Heart left ventricle (tissue), 16 donors: Measurements from ENCODE around the gene NLGN4X. TPM values are rescaled to one million over a fixed set of nuclear protein-coding genes. Genes with fewer than 3 reads are reported as not detected.

Experiments used
- ATAC-seq, 4 donors: fragments of 200-7000 bp; cut with Tn5 transposase; one replicate each; pipeline ENCODE4 v1.9.1; 2020 to 2022; ENCODE audit warnings: moderate library complexity in 4 of 4, mild to moderate bottlenecking in 3 of 4, moderate number of reproducible peaks in 1 of 4
- DNase-seq, 5 donors: peaks; one replicate each; pipeline ENCODE4 v3.0.0-alpha.2; 2020
- H3K27ac ChIP-seq, 12 donors: fragments of 200-600 bp; sonication (generic) in 4 of 12; one replicate each; pipeline versions ENCODE4 v1.5.0 to v1.8.0; 2016 to 2022; ENCODE audit warnings: mild to moderate bottlenecking in 2 of 12
- H3K27me3 ChIP-seq, 9 donors: fragments of 200-600 bp; sonication (generic) in 2 of 9; one replicate each; pipeline versions ENCODE4 v1.5.1 to v1.8.0; 2016 to 2022; ENCODE audit warnings: mild to moderate bottlenecking in 3 of 9
- H3K36me3 ChIP-seq, 9 donors: fragments of 200-600 bp; sonication (generic) in 2 of 9; one replicate each; pipeline versions ENCODE4 v1.5.0 to v1.8.0; 2018 to 2022; ENCODE audit warnings: mild to moderate bottlenecking in 2 of 9
- H3K4me1 ChIP-seq, 12 donors: fragments of 200-600 bp; sonication (generic) in 4 of 12; one replicate each; pipeline versions ENCODE4 v1.5.0 to v1.8.0; 2016 to 2022; ENCODE audit warnings: mild to moderate bottlenecking in 3 of 12
- H3K4me3 ChIP-seq, 12 donors: fragments of 200-600 bp; sonication (generic) in 4 of 12; one replicate each; pipeline versions ENCODE4 v1.5.0 to v1.8.0; 2017 to 2022; ENCODE audit warnings: mild to moderate bottlenecking in 9 of 12, moderate library complexity in 4 of 12
- H3K9me3 ChIP-seq, 12 donors: fragments of 200-600 bp; sonication (generic) in 4 of 12; one replicate each; pipeline versions ENCODE4 v1.5.0 to v1.8.0; 2016 to 2022; ENCODE audit warnings: mild to moderate bottlenecking in 1 of 12
- POLR2A ChIP-seq, 2 donors: fragments of 450-650 bp; IDR thresholded peaks; one replicate each; pipeline ENCODE4 v1.6.1; 2017; ENCODE audit warnings: antibody characterized with exemption in 2 of 2, mild to moderate bottlenecking in 2 of 2, moderate library complexity in 2 of 2
- WGBS, 4 donors: extraction: QIAGEN DNeasy Blood & Tissue Kit in 2 of 4; methylation state at CpG; one replicate each; pipeline versions ENCODE4 v1.1.5 to v1.1.7; 2013 to 2018; 5-methylcytosine and 5-hydroxymethylcytosine counted together
- intact Hi-C, 10 donors: fragments of 100-400 bp; cut with DNase I; formaldehyde crosslinking; loops; one replicate each; pipeline versions ENCODE4 v1.11.1 to v1.14.2; 2022
- polyA plus RNA-seq, 2 donors: library from polyadenylated mRNA; stranded (reverse); fragments of 200-250 nt; gene quantifications; one replicate each; pipeline ENCODE4 v1.2.3, GENCODE V29; 2013
- total RNA-seq, 9 donors: library from RNA; depleted of rRNA in 2 of 9; stranded (reverse); fragments of >200 nt in 2 of 9; fragmentation: NEBNext Ultra II Directional in 3 of 9; extraction: Animal tissue kit (Norgen Biotek cat#: 25700) in 3 of 9; gene quantifications; one replicate each; pipeline versions ENCODE4 v1.1.0 to v1.2.4, GENCODE V29; 2016 to 2023
- TF ChIP-seq, protein P1 (sequence below), 12 donors: fragments of 200-600 bp; sonication (generic) in 4 of 12; IDR thresholded peaks; one replicate each; pipeline versions ENCODE4 v1.5.0 to v1.8.0; 2018 to 2022; ENCODE audit warnings: antibody characterized with exemption in 12 of 12, mild to moderate bottlenecking in 5 of 12
- donor health status: ischemic (EF 13 %, LVEDD 7.1; RV severe dilation, severe dysfunction).
- donor health status: healthy with polysubstance abuse.
- donor health status: DM: no; HTN: yes; CAD: no.
- donor health status: DM: no; HTN: no; CAD: no.
- donor health status: ischemic (EF 25% LVEDD 6.9; RV normal size, moderate dysfunction).
- donor health status: ischemic (EF 25% LVEDD 5.7; RV mildly dilated, moderate dysfunction).
- donor health status: healthy.
- donor health status: DM: yes; HTN: yes; CAD: no.
- donor health status: ischemic (EF 35%, LVEDD 5.7; RV mildly dilated, moderate dysfunction).
- donor health status: nonischemic (EF 11% LVEDD 7.7; RV severe dilation, severe dysfunction).
- donor health status: DM: yes; HTN: yes; CAD: no.
- donor health status: PGD.
- donor health status: ischemic (EF 29% LVEDD 5.4; RV normal size, mild dysfunction).
- donor health status: nonischemic (EF 23%, LVEDD 6.1; RV moderate dilation, normal function).

NLGN4X gene
- total and polyA plus RNA-seq, 11 donors, result 0.30 to 5.5 (median 1.3) TPM

DNA sequence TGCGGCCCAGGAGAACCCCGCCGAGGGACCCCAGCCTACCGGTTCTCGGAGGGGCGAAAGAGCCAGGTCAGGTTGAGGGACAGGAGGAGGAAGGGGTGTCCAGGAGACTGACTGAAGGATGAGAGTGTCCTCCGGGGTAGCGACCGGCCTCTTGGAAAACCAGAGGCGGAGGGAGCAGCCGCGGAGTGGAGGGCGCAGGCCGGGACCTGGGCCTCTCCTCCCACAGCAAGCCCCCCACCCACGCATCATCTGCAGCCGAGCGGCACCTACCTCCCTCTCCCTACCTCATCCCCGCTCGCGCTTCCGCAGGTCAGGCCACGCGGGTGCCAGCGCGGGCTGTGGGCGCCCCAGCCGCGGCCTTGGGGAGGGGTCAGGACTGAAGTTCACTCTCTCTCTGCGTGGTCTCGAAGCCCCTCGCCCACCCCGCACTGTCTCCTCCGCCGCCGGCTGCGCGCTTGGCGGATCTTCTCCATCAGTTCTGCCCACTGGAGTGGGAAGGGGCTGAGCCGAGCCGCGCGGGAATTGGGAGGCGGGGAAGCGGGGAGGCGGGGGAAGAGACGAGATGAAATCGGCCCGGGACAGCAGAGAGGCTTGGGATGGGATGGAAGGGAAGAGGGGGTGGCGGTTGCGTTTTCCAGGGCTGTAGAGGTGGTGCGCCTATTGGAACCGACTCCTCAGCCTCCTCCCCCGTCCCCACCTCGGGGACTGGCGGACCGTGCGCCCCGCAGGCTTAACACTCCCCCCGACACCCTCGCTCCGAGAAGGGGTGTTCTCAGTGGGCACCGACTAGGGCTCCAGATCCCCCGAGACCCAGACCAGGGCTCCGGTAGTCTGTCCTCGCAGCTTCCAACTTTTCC, 1.8 kb downstream of the NLGN4X start:
- Histone ChIP-seq H3K27me3 (peaks cover 0 to 45% (median 0%) of the 10 kb centered on the region in 9 donors), H3K36me3 (no peaks in the 10 kb centered on the region), H3K9me3 (no peaks in the 10 kb centered on the region), H3K4me3 (peak overlapping the region; percentile 10 to 59 (median 46)), H3K4me1 (peaks cover 0 to 18% (median 0%) of the 10 kb centered on the region in 12 donors), H3K27ac (peak overlapping the region in 1 of 12 donors; percentile 13)
- intact Hi-C loops, result no loop called here
- peak in 3 of 4 donors; percentile 37 to 59 (median 57) for ATAC-seq
- DNase-seq, result peak in 1 of 5 donors; percentile 29
- no peak for TF ChIP-seq POLR2A (IDR thresholded peaks at IDR 0.05)
- TF ChIP-seq, protein P1, sequence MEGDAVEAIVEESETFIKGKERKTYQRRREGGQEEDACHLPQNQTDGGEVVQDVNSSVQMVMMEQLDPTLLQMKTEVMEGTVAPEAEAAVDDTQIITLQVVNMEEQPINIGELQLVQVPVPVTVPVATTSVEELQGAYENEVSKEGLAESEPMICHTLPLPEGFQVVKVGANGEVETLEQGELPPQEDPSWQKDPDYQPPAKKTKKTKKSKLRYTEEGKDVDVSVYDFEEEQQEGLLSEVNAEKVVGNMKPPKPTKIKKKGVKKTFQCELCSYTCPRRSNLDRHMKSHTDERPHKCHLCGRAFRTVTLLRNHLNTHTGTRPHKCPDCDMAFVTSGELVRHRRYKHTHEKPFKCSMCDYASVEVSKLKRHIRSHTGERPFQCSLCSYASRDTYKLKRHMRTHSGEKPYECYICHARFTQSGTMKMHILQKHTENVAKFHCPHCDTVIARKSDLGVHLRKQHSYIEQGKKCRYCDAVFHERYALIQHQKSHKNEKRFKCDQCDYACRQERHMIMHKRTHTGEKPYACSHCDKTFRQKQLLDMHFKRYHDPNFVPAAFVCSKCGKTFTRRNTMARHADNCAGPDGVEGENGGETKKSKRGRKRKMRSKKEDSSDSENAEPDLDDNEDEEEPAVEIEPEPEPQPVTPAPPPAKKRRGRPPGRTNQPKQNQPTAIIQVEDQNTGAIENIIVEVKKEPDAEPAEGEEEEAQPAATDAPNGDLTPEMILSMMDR (IDR thresholded peaks at IDR 0.05), result no peak
- 0 to 1% (median 1%) methylated on average over 42 to 64 of the region's 65 CpGs for WGBS, 4 donors

GRCh38 chrX:6225911-6226595, 2.6 kb downstream of the NLGN4X start:
- Histone ChIP-seq H3K27ac (no peak overlapping the region), H3K27me3 (peaks cover 0 to 45% (median 0%) of the 10 kb centered on the region in 9 donors), H3K4me3 (peak overlapping the region; percentile 10 to 59 (median 46)), H3K9me3 (no peaks in the 10 kb centered on the region), H3K4me1 (peaks cover 0 to 18% (median 0%) of the 10 kb centered on the region in 12 donors), H3K36me3 (no peaks in the 10 kb centered on the region)
- DNase-seq (no peak), ATAC-seq (peak in 3 of 4 donors; percentile 34 to 59 (median 58))
- WGBS, 4 donors, result 0 to 1% (median 1%) methylated on average over 30 to 46 of the region's 46 CpGs
- intact Hi-C loops, result no loop called here
- TF ChIP-seq, protein P1 (IDR thresholded peaks at IDR 0.05), result peak in 1 of 12 donors; percentile 8
- TF ChIP-seq POLR2A (IDR thresholded peaks at IDR 0.05), result no peak

DNA sequence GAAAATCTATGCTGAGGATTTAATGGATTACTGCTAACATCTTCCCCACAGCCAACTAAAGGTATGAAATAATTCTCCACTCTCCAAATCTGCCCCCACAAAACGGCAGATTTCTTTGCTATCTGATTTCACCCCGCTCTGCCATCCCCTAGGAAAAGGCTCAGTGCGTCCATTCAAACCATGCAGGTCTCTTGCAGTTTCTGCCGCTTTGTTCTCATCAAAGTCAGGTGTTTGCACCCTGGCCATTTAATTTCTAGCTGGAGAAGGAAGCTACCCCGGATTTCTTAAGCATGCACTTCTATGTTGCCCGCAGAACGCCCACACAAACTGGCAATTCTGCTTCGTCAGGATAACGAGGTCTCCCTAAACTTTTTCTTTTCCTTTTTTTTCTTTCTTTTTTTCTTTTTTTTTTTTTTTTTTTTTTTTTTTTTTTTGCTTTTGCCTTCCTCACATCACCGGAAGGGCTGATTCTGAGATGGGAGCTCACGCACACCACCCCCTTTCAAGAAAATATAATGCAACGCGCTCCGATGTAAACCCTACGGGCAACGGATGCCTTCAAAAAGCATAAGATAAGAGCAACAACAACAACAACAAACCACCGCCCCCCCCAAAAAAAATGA, 3.3 kb downstream of the NLGN4X start:
- no peaks in the 10 kb centered on the region for H3K36me3 ChIP-seq
- ATAC-seq (no peak), DNase-seq (no peak)
- 3 to 4% (median 4%) methylated on average over 17 of the region's 17 CpGs for WGBS, 4 donors
- peaks cover 0 to 18% (median 0%) of the 10 kb centered on the region in 12 donors for H3K4me1 ChIP-seq
- no peak overlapping the region for H3K27ac ChIP-seq
- intact Hi-C loops, result no loop called here
- peaks cover 0 to 45% (median 0%) of the 10 kb centered on the region in 9 donors for H3K27me3 ChIP-seq
- no peaks in the 10 kb centered on the region for H3K9me3 ChIP-seq
- peak overlapping the region in 11 of 12 donors; percentile 22 to 59 (median 48) for H3K4me3 ChIP-seq
- TF ChIP-seq POLR2A (IDR thresholded peaks at IDR 0.05), result no peak
- TF ChIP-seq, protein P1 (IDR thresholded peaks at IDR 0.05), result no peak
